Loucy (cell line): ENCODE data around the gene ADGRL2.
A peak's percentile ranks its signal among the peaks of the same experiment; 100 is the strongest.

Experiments
- H2AFZ ChIP-seq: fragments of 200-600 bp; sonication (generic); 2 replicates; pipeline ENCODE4 v1.6.0; 2016; ENCODE audit warnings: antibody characterized with exemption, mild to moderate bottlenecking, low read length, moderate library complexity
- H3F3A ChIP-seq: fragments of 200-600 bp; 2 replicates; pipeline ENCODE4 v1.6.0; 2016; ENCODE audit warnings: antibody characterized with exemption, low read depth, mild to moderate bottlenecking
- H3K27me3 ChIP-seq: fragments of 200-600 bp; sonication (generic); 2 replicates; pipeline ENCODE4 v1.6.1; 2014; ENCODE audit warnings: low read length, mild to moderate bottlenecking; ENCODE audit not compliant: insufficient read depth, poor library complexity, severe bottlenecking
- H3K36me3 ChIP-seq: fragments of 200-600 bp; sonication (generic); 2 replicates; pipeline ENCODE4 v1.6.1; 2016; ENCODE audit warnings: low read length; ENCODE audit not compliant: insufficient read depth
- H3K4me1 ChIP-seq: fragments of 200-600 bp; sonication (generic); 2 replicates; pipeline ENCODE4 v1.5.1; 2014; ENCODE audit warnings: low read length, mild to moderate bottlenecking; ENCODE audit not compliant: insufficient read depth, poor library complexity, severe bottlenecking
- H3K4me2 ChIP-seq: fragments of 200-600 bp; sonication (generic); 2 replicates; pipeline ENCODE4 v1.6.0; 2014; ENCODE audit warnings: antibody characterized with exemption, low read length, low read depth, mild to moderate bottlenecking; ENCODE audit not compliant: poor library complexity, severe bottlenecking
- H3K4me3 ChIP-seq: fragments of 200-600 bp; sonication (generic); 2 replicates; pipeline ENCODE4 v1.5.1; 2014; ENCODE audit warnings: low read length, mild to moderate bottlenecking, mixed read lengths; ENCODE audit not compliant: poor library complexity, severe bottlenecking
- H3K79me2 ChIP-seq: fragments of 200-600 bp; sonication (generic); 2 replicates; pipeline ENCODE4 v1.6.1; 2014; ENCODE audit warnings: low read length; ENCODE audit not compliant: insufficient read depth
- H3K9ac ChIP-seq: fragments of 200-600 bp; sonication (generic); 2 replicates; pipeline ENCODE4 v1.6.0; 2014; ENCODE audit warnings: mild to moderate bottlenecking, low read depth, low read length, moderate library complexity; ENCODE audit not compliant: poor library complexity, severe bottlenecking
- H3K9me2 ChIP-seq: fragments of 200-600 bp; sonication (generic); replicated peaks from 2 replicates; pipeline ENCODE4 v1.6.1; 2016; ENCODE audit warnings: low read depth, low read length, mixed read lengths
- H3K9me3 ChIP-seq: fragments of 200-600 bp; sonication (generic); 2 replicates; pipeline ENCODE4 v1.6.1; 2014; ENCODE audit warnings: mild to moderate bottlenecking, antibody characterized with exemption, low read length, low read depth; ENCODE audit not compliant: insufficient read depth
- H4K20me1 ChIP-seq: fragments of 200-600 bp; sonication (generic); 2 replicates; pipeline ENCODE4 v1.6.0; 2014; ENCODE audit warnings: antibody characterized with exemption, low read length, mild to moderate bottlenecking; ENCODE audit not compliant: insufficient read depth, poor library complexity, severe bottlenecking
- EZH2phosphoT487 ChIP-seq: fragments of 200-600 bp; IDR thresholded peaks from 2 replicates; pipeline ENCODE4 v1.6.1; 2018; ENCODE audit warnings: antibody characterized with exemption, mild to moderate bottlenecking, moderate library complexity, borderline replicate concordance
- TF ChIP-seq, protein P1 (sequence below): fragments of 200-600 bp; sonication (generic); conservative IDR thresholded peaks from 2 replicates; pipeline ENCODE4 v1.5.1; 2014; ENCODE audit warnings: mild to moderate bottlenecking, antibody characterized with exemption, low read length

Gene ADGRL2

DNA sequence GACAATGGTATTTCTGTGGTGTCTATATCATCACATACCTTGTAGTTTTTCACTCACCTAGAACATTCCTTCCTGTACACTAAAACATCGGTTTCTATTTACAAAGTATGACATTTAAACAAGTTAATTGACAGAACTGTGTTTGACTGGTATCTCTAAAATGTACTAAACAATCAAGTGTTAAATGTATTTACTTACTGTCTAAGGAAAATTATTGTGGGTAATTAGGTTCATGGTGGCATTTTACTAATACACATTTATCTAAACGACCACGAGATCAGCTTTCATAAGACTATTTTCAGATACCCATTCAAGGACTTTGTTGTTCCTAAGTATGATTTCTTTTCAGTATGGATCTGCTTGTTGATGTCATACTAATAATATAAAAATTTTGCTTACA is 115.2 kb downstream of the ADGRL2 start:
- Histone ChIP-seq H3K4me3 (no peak overlapping the region), H4K20me1 (no peaks in the 10 kb centered on the region), H3K4me2 (no peak overlapping the region), H3K4me1 (peaks cover 18% of the 10 kb centered on the region), H2AFZ (no peak overlapping the region), H3K36me3 (no peaks in the 10 kb centered on the region), H3K9ac (no peak overlapping the region), H3K9me3 (no peaks in the 10 kb centered on the region), H3K9me2 (no peaks in the 10 kb centered on the region), H3F3A (no peaks in the 10 kb centered on the region), H3K79me2 (no peaks in the 10 kb centered on the region), H3K27me3 (no peaks in the 10 kb centered on the region)
- TF ChIP-seq EZH2phosphoT487: no peak
- TF ChIP-seq, protein P1, sequence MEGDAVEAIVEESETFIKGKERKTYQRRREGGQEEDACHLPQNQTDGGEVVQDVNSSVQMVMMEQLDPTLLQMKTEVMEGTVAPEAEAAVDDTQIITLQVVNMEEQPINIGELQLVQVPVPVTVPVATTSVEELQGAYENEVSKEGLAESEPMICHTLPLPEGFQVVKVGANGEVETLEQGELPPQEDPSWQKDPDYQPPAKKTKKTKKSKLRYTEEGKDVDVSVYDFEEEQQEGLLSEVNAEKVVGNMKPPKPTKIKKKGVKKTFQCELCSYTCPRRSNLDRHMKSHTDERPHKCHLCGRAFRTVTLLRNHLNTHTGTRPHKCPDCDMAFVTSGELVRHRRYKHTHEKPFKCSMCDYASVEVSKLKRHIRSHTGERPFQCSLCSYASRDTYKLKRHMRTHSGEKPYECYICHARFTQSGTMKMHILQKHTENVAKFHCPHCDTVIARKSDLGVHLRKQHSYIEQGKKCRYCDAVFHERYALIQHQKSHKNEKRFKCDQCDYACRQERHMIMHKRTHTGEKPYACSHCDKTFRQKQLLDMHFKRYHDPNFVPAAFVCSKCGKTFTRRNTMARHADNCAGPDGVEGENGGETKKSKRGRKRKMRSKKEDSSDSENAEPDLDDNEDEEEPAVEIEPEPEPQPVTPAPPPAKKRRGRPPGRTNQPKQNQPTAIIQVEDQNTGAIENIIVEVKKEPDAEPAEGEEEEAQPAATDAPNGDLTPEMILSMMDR: no peak

DNA sequence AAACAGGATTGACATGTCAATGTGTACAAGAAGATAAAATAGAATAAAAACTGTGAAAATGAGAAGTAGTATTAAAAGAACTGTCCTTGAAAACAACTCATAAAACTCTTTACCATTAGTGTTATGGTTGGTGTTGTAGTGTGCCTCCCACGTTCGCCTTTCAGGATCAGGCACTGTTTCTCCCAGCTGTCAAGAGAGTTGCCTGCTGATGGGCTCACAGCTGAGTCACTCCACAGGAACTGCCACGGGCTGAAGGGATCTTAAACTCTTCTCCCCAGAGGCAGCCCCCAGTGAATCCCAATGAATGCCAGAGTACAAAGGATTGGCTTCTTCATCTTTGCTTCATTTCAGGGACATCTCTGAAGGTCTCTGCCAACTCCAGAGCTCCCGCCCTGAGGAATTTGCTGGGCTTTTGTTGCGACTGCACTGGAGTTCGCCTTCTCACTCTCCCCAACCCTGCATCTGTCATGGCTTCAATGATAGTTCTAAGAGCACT is 119.6 kb downstream of the ADGRL2 start:
- H3K4me2 ChIP-seq: peak overlapping the region; percentile 48
- no peak overlapping the region for H2AFZ ChIP-seq
- H3K36me3 ChIP-seq: no peaks in the 10 kb centered on the region
- no peaks in the 10 kb centered on the region for H3K9me3 ChIP-seq
- H3F3A ChIP-seq: no peaks in the 10 kb centered on the region
- no peaks in the 10 kb centered on the region for H3K27me3 ChIP-seq
- no peak overlapping the region for H3K9ac ChIP-seq
- H3K9me2 ChIP-seq: no peaks in the 10 kb centered on the region
- TF ChIP-seq EZH2phosphoT487: no peak
- TF ChIP-seq, protein P1: no peak
- H3K4me3 ChIP-seq: peak overlapping the region; percentile 34
- H3K79me2 ChIP-seq: no peaks in the 10 kb centered on the region
- H3K4me1 ChIP-seq: peaks cover 29% of the 10 kb centered on the region
- no peaks in the 10 kb centered on the region for H4K20me1 ChIP-seq

DNA sequence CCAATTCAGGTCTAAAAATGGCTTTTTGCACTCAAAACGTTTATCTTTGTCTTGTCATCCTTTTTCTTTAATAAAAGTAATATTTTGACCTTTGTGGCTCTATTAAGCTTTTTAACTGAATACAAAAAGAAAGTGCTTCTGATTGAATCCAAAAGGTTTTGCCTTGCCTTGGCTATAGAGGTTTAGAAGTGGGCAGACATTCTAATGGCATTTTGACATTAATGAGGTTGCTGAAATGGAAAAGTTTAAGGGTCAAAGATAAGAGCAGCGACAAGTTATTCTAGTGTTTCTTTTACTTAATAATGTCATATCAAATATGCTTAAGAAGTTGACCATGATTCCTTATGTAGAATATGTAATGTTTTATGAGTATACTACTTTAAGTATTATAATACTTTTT is 120.2 kb downstream of the ADGRL2 start:
- H3K9me2 ChIP-seq: no peaks in the 10 kb centered on the region
- H3F3A ChIP-seq: no peaks in the 10 kb centered on the region
- TF ChIP-seq, protein P1: no peak
- no peak for TF ChIP-seq EZH2phosphoT487
- H4K20me1 ChIP-seq: no peaks in the 10 kb centered on the region
- H3K4me2 ChIP-seq: peak overlapping the region; percentile 48
- no peak overlapping the region for H3K4me3 ChIP-seq
- H3K27me3 ChIP-seq: no peaks in the 10 kb centered on the region
- H3K4me1 ChIP-seq: peaks cover 29% of the 10 kb centered on the region
- H3K9me3 ChIP-seq: no peaks in the 10 kb centered on the region
- H2AFZ ChIP-seq: no peak overlapping the region
- H3K9ac ChIP-seq: no peak overlapping the region
- no peaks in the 10 kb centered on the region for H3K79me2 ChIP-seq
- no peaks in the 10 kb centered on the region for H3K36me3 ChIP-seq
